K562 (cell line): Measurements from ENCODE around the gene PITPNC1. TPM values are rescaled to one million over a fixed set of nuclear protein-coding genes. Genes with fewer than 3 reads are reported as not detected.

Source experiments
- ATAC-seq: fragments of 200-7000 bp; cut with Tn5 transposase; 3 replicates; pipeline ENCODE4 v1.9.1; 2020; ENCODE audit warnings: moderate library complexity
- BruUV-seq: library from RNA; stranded (reverse); fragments of 400-500 nt; replicated peaks from 2 replicates; lab custom pipeline; 2021; lab: Mats Ljungman, UMichigan
- CTCF ChIA-PET: fragments of 300-600 bp; formaldehyde crosslinking; extraction: SDS; loops from one replicate; lab custom pipeline; 2021; ENCODE audit warnings: low intra/inter-chr PET ratio; lab: Yijun Ruan, JAX
- POLR2A ChIA-PET: fragments of 300-600, 350-650 bp; sonication (Branson Sonifier 250); formaldehyde crosslinking; extraction: SDS; loops from one replicate; lab custom pipeline; 2021; ENCODE audit warnings: antibody characterized with exemption, inconsistent platforms; lab: Yijun Ruan, JAX
- DNase-seq, 4 experiments: peaks; one replicate each; pipeline versions ENCODE4 v3.0.0 to v3.0.0-alpha.2; 2011 to 2018; ENCODE audit warnings: low spot score in 3 of 4, mixed read lengths in 3 of 4; ENCODE audit errors: extremely low read depth in 1 of 4
- FAIRE-seq: peaks from 2 replicates; lab custom pipeline; 2011; peaks lifted over from hg19 to GRCh38; lab: Jason Lieb, UNC
- H2AFZ ChIP-seq: 2 replicates; pipeline ENCODE4 v1.6.0; 2011; ENCODE audit warnings: low read depth, low read length, control low read depth, inconsistent platforms
- H3K27ac ChIP-seq: fragments of 200-600 bp; 3 replicates; pipeline ENCODE4 v1.8.0; 2011; ENCODE audit warnings: low read depth, mild to moderate bottlenecking, control low read depth, inconsistent platforms, low read length, moderate library complexity, mixed read lengths; ENCODE audit errors: extremely low read depth
- H3K27me3 ChIP-seq, 2 experiments: fragments of 300-600 bp in 1 of 2; 2 replicates in 1 of 2; 3 replicates in 1 of 2; pipeline versions ENCODE4 v1.6.0 to v1.8.0; 2011; ENCODE audit warnings: inconsistent platforms in 2 of 2, low read length in 2 of 2, mild to moderate bottlenecking in 1 of 2, mixed read lengths in 1 of 2, moderate library complexity in 1 of 2; ENCODE audit not compliant: control insufficient read depth in 2 of 2, insufficient read depth in 2 of 2
- H3K36me3 ChIP-seq: fragments of 300-600 bp; 3 replicates; pipeline ENCODE4 v1.8.0; 2011; ENCODE audit warnings: mild to moderate bottlenecking, low read length, inconsistent platforms; ENCODE audit not compliant: control insufficient read depth, insufficient read depth
- H3K4me1 ChIP-seq, 2 experiments: fragments of 200-600 bp in 1 of 2; replicated peaks in 1 of 2; 2 replicates in 1 of 2; 3 replicates in 1 of 2; pipeline versions ENCODE4 v1.5.1 to v1.8.0; 2011; ENCODE audit warnings: inconsistent platforms in 2 of 2, low read length in 2 of 2, mild to moderate bottlenecking in 1 of 2, mixed read lengths in 1 of 2, moderate library complexity in 1 of 2; ENCODE audit not compliant: control insufficient read depth in 2 of 2, insufficient read depth in 2 of 2
- H3K4me2 ChIP-seq: 2 replicates; pipeline ENCODE4 v1.6.1; 2011; ENCODE audit warnings: low read length, control low read depth, inconsistent platforms, mixed read lengths; ENCODE audit not compliant: insufficient read depth
- H3K4me3 ChIP-seq: fragments of 200-600 bp; sonication (generic), shearing (Covaris generic); 2 replicates; pipeline ENCODE4 v1.5.1; 2016; ENCODE audit warnings: control low read depth, inconsistent platforms
- H3K79me2 ChIP-seq: fragments of 200-600 bp; 3 replicates; pipeline ENCODE4 v1.8.0; 2011; ENCODE audit warnings: low read length, inconsistent platforms; ENCODE audit not compliant: control insufficient read depth, insufficient read depth
- H3K9ac ChIP-seq, 2 experiments: 2 replicates each; pipeline versions ENCODE4 v1.6.0 to v1.6.1; 2011; ENCODE audit warnings: low read depth in 2 of 2, low read length in 2 of 2, control low read depth in 1 of 2, inconsistent platforms in 1 of 2, mild to moderate bottlenecking in 1 of 2, mixed read lengths in 1 of 2; ENCODE audit not compliant: insufficient read depth in 1 of 2
- H3K9me1 ChIP-seq: one replicate; pipeline ENCODE4 v1.6.0; 2011; ENCODE audit warnings: inconsistent platforms, mild to moderate bottlenecking, low read length, moderate library complexity; ENCODE audit not compliant: control insufficient read depth, insufficient read depth
- H3K9me3 ChIP-seq: replicated peaks from 2 replicates; pipeline ENCODE4 v1.5.1; 2011; ENCODE audit warnings: low read depth, low read length, inconsistent platforms; ENCODE audit not compliant: control insufficient read depth, insufficient read depth
- H4K20me1 ChIP-seq: replicated peaks from 2 replicates; pipeline ENCODE4 v1.6.1; 2011; ENCODE audit warnings: low read length, inconsistent platforms, mixed read lengths; ENCODE audit not compliant: control insufficient read depth, insufficient read depth
- KDM1A ChIP-seq, 2 experiments: fragments of 450-650 bp; IDR thresholded peaks; 2 replicates each; pipeline ENCODE4 v1.6.1; 2016; ENCODE audit warnings: mild to moderate bottlenecking in 2 of 2
- RCOR1 ChIP-seq, 2 experiments: IDR thresholded peaks; 2 replicates each; pipeline ENCODE4 v1.6.1; 2012; ENCODE audit warnings: low read depth in 2 of 2, low read length in 2 of 2, borderline replicate concordance in 1 of 2, improper control_type of control experiment in 1 of 2
- XRCC5 ChIP-seq: fragments of 200-400 bp; formaldehyde crosslinking; IDR thresholded peaks from 2 replicates; pipeline ENCODE4 v1.6.1; 2017; ENCODE audit warnings: low read depth, mild to moderate bottlenecking, low read length
- ZNF165 ChIP-seq: fragments of 250-450 bp; sonication (Bioruptor Pico); IDR thresholded peaks from 2 replicates; pipeline ENCODE4 v1.4.0; 2020; ENCODE audit warnings: borderline replicate concordance
- WGBS: fragments of 100-300 bp; shearing (Covaris generic); methylation state at CpG from one replicate; pipeline ENCODE4 v1.1.6; 2016; ENCODE audit warnings: low coverage, mixed read lengths; ENCODE audit not compliant: insufficient coverage; ENCODE audit errors: missing lambda C conversion rate; 5-methylcytosine and 5-hydroxymethylcytosine counted together
- in situ Hi-C: fragments of 300-500 bp; cut with MboI; formaldehyde crosslinking; loops from 4 replicates; pipeline ENCODE4 v1.15.0; 2018; ENCODE audit warnings: inconsistent platforms, mixed read lengths
- intact Hi-C: fragments of 100-400 bp; cut with micrococcal nuclease; formaldehyde crosslinking; loops from 2 replicates; pipeline ENCODE4 v1.14.2; 2022
- polyA plus RNA-seq, 8 experiments: library from polyadenylated mRNA; depleted of rRNA in 4 of 8; stranded (reverse) in 5 of 8; unstranded in 3 of 8; fragments of >200 nt; fragmentation: Nextera tagmentation in 2 of 8; fragmentation: Illumina TruSeq in 1 of 8; extraction: Ambion mirVana in 2 of 8; extraction: Trizol in 1 of 8; gene quantifications; 2 replicates each; pipeline versions ENCODE4 v1.2.1 to v1.2.3, GENCODE V29; 2011 to 2014; ENCODE audit warnings: inconsistent platforms in 1 of 8, missing spikeins in 1 of 8
- total RNA-seq, 7 experiments: library from RNA; depleted of rRNA in 6 of 7; stranded (reverse); fragments of >200 nt in 6 of 7; fragmentation: Illumina TruSeq in 2 of 7; extraction: Trizol in 2 of 7; gene quantifications; 2 replicates each; pipeline versions ENCODE4 v1.2.1 to v1.2.3, GENCODE V29; 2011 to 2021; ENCODE audit warnings: low replicate concordance in 1 of 7
- TF ChIP-seq, protein P1 (sequence below): fragments of 250-450 bp; sonication (Bioruptor Pico); IDR thresholded peaks from 2 replicates; pipeline ENCODE4 v1.9.0; 2021; ENCODE audit warnings: mild to moderate bottlenecking
- TF ChIP-seq, protein P2 (sequence below): fragments of 250-450 bp; sonication (Bioruptor Pico); IDR thresholded peaks from 2 replicates; pipeline ENCODE4 v1.8.0; 2022; ENCODE audit warnings: inconsistent platforms

Gene PITPNC1
- total and polyA plus RNA-seq, 9 of the 15 experiments (the other 6 are each of a cell fraction or from before 2014, with no cell fraction given) = 0.11 to 1.1 (median 0.65) TPM

DNA sequence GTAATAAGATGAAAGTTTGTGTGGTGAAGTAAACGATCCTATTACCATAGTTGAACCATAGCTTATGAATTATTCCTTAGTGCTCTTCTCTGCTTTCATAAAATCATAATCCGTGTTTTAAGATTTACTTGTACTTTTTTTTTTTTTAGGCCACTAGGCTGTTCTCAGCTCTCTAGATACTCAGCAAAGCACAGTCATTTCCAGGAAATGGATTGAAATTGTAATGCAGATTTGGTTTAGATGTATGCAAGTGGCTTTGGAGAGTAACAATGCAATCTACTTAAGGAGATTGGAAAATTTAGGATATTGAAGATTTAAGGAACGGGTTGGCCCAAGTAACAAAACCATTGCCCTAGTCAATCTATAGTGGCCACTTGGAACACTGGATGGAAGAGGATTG lies 125.1 kb downstream of the PITPNC1 start:
- DNase-seq (no peak), ATAC-seq (no peak), FAIRE-seq (no peak)
- in situ Hi-C loops (no loop called here), intact Hi-C loops (no loop called here)
- ChIA-PET POLR2A (interaction anchor here (0.6 kb wide), 1 partner anchor 9 kb away, joined by 3 read pairs; no protein-coding TSS in a partner anchor), CTCF (no interaction called here)
- Histone ChIP-seq H3K36me3 (no peaks in the 10 kb centered on the region), H3K4me2 (no peak overlapping the region), H3K4me3 (no peak overlapping the region), H3K9me1 (no peaks in the 10 kb centered on the region), H4K20me1 (no peaks in the 10 kb centered on the region), H3K9ac (no peak overlapping the region), H3K9me3 (no peaks in the 10 kb centered on the region), H2AFZ (no peak overlapping the region), H3K79me2 (no peaks in the 10 kb centered on the region), H3K27me3 (peaks cover under 1 to 3% of the 10 kb centered on the region in 2 experiments; a peak in 3 of 5 replicates), H3K4me1 (no peaks in the 10 kb centered on the region), H3K27ac (no peak overlapping the region)
- TF ChIP-seq, protein P1, sequence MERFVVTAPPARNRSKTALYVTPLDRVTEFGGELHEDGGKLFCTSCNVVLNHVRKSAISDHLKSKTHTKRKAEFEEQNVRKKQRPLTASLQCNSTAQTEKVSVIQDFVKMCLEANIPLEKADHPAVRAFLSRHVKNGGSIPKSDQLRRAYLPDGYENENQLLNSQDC (CRISPR knock-in tag) = no peak
- TF ChIP-seq XRCC5 = no peak
- TF ChIP-seq RCOR1 (IDR thresholded peaks at IDR 0.05; ENCODE audit: borderline replicate concordance in 1 of 2, low read depth in 2 of 2, low read length in 2 of 2) = no peak
- TF ChIP-seq, protein P2, sequence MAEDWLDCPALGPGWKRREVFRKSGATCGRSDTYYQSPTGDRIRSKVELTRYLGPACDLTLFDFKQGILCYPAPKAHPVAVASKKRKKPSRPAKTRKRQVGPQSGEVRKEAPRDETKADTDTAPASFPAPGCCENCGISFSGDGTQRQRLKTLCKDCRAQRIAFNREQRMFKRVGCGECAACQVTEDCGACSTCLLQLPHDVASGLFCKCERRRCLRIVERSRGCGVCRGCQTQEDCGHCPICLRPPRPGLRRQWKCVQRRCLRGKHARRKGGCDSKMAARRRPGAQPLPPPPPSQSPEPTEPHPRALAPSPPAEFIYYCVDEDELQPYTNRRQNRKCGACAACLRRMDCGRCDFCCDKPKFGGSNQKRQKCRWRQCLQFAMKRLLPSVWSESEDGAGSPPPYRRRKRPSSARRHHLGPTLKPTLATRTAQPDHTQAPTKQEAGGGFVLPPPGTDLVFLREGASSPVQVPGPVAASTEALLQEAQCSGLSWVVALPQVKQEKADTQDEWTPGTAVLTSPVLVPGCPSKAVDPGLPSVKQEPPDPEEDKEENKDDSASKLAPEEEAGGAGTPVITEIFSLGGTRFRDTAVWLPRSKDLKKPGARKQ = no peak
- no peak for TF ChIP-seq KDM1A (IDR thresholded peaks at IDR 0.05)
- no peak for TF ChIP-seq ZNF165 (CRISPR knock-in tag)
- BruUV-seq = no TSS peak
- 4% methylated on average over 3 of the region's 3 CpGs for WGBS
